HepG2 (cell line): ENCODE data around the gene GNRH2. TPM values are rescaled to one million over a fixed set of nuclear protein-coding genes. Genes with fewer than 3 reads are reported as not detected.

Experiments used
- HES4 ChIP-seq: sonication (generic); formaldehyde crosslinking; IDR thresholded peaks from 2 replicates; pipeline ENCODE4 v1.9.0; 2021; ENCODE audit warnings: mild to moderate bottlenecking, missing genetic modification reagents, borderline replicate concordance
- HNRNPLL ChIP-seq: fragments of 200-400 bp; formaldehyde crosslinking; IDR thresholded peaks from 2 replicates; pipeline ENCODE4 v1.6.1; 2017; ENCODE audit warnings: mild to moderate bottlenecking, low read depth, low read length; ENCODE audit not compliant: poor library complexity, severe bottlenecking
- HOXA3 ChIP-seq: sonication (generic); formaldehyde crosslinking; IDR thresholded peaks from 2 replicates; pipeline ENCODE4 v1.5.0; 2020; ENCODE audit warnings: missing genetic modification reagents
- NKX3-1 ChIP-seq: sonication (generic); formaldehyde crosslinking; IDR thresholded peaks from 2 replicates; pipeline ENCODE4 v1.5.0; 2020; ENCODE audit warnings: missing genetic modification reagents
- POLR2AphosphoS5 ChIP-seq: IDR thresholded peaks from 2 replicates; pipeline ENCODE4 v1.6.1; 2012; ENCODE audit warnings: low read depth, low read length
- RXRB ChIP-seq: IDR thresholded peaks from 2 replicates; pipeline ENCODE4 v1.6.1; 2016; ENCODE audit warnings: borderline replicate concordance, missing genetic modification reagents, missing compliant biosample characterization
- SPEN ChIP-seq: sonication (generic); formaldehyde crosslinking; IDR thresholded peaks from 2 replicates; pipeline ENCODE4 v1.5.1; 2020; ENCODE audit warnings: low read depth, mild to moderate bottlenecking, missing genetic modification reagents
- TGIF2 ChIP-seq: IDR thresholded peaks from 2 replicates; pipeline ENCODE4 v1.6.1; 2016; ENCODE audit warnings: control low read depth, missing compliant biosample characterization
- ZNF879 ChIP-seq: sonication (generic); formaldehyde crosslinking; IDR thresholded peaks from 2 replicates; pipeline ENCODE4 v1.8.1; 2023; ENCODE audit warnings: missing genetic modification reagents
- polyA plus RNA-seq, 8 experiments: library from polyadenylated mRNA; depleted of rRNA in 3 of 8; stranded (reverse) in 7 of 8; unstranded in 1 of 8; fragments of >200 nt; fragmentation: Illumina TruSeq in 4 of 8; extraction: Trizol in 4 of 8; gene quantifications; 2 replicates each; pipeline versions ENCODE4 v1.2.1 to v1.2.3, GENCODE V29; 2011 to 2016; ENCODE audit warnings: low read depth in 4 of 8, missing spikeins in 1 of 8, mixed read lengths in 1 of 8; ENCODE audit not compliant: insufficient read depth in 1 of 8
- total RNA-seq, 5 experiments: library from RNA; depleted of rRNA; stranded (reverse); fragments of >200 nt; fragmentation: Illumina TruSeq; extraction: Trizol; gene quantifications; 2 replicates each; pipeline ENCODE4 v1.2.3, GENCODE V29; 2016; ENCODE audit warnings: low read depth in 1 of 5
- TF ChIP-seq, protein P1 (sequence below): sonication (generic); formaldehyde crosslinking; IDR thresholded peaks from 2 replicates; pipeline ENCODE4 v1.8.1; 2023; ENCODE audit warnings: mild to moderate bottlenecking, missing genetic modification reagents
- TF ChIP-seq, protein P2 (sequence below): sonication (generic); formaldehyde crosslinking; IDR thresholded peaks from 2 replicates; pipeline ENCODE4 v1.4.0; 2020; ENCODE audit warnings: missing genetic modification reagents, borderline replicate concordance
- TF ChIP-seq, protein P3 (sequence below): sonication (generic); formaldehyde crosslinking; IDR thresholded peaks from 2 replicates; pipeline ENCODE4 v1.9.0; 2021; ENCODE audit warnings: missing genetic modification reagents, borderline replicate concordance
- TF ChIP-seq, protein P4 (sequence below): IDR thresholded peaks from 2 replicates; pipeline ENCODE4 v1.6.1; 2018; ENCODE audit warnings: missing genetic modification reagents
- TF ChIP-seq, protein P5 (sequence below): sonication (generic); formaldehyde crosslinking; IDR thresholded peaks from 2 replicates; pipeline ENCODE4 v1.5.1; 2020; ENCODE audit warnings: mild to moderate bottlenecking, missing genetic modification reagents, moderate library complexity

Gene GNRH2
- total and polyA plus RNA-seq, 2 of the 13 experiments (the other 11 are each of a cell fraction or from before 2014, with no cell fraction given), result 0.28 TPM; not detected in 1

DNA sequence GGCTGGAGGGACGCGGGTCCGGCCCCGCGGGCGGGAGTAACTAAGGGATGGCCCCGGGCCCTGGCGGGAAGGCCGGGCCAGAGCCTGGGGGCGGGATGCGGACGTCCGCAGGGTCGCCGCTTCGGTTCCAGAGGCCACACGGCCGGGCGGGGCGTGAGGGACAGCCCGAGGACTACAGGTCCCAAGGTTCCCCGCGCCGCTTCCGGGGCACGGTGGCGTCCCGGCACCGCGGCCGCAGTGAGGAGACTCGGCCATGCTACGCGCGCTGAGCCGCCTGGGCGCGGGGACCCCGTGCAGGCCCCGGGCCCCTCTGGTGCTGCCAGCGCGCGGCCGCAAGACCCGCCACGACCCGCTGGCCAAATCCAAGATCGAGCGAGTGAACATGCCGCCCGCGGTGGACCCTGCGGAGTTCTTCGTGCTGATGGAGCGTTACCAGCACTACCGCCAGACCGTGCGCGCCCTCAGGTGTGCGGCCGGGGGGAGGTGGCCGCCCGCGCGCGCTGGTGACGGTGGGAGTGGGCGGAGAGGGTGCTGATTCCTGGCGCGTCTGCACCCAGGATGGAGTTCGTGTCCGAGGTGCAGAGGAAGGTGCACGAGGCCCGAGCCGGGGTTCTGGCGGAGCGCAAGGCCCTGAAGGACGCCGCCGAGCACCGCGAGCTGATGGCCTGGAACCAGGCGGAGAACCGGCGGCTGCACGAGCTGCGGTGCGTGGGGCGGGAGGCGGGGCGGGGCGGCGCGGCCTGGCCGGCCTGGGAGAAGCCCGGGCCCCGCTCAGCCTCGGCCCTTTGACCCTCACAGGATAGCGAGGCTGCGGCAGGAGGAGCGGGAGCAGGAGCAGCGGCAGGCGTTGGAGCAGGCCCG lies 2.6 kb downstream of the GNRH2 start, which contains the start of gene MRPS26 (continued):
- TF ChIP-seq, protein P1, sequence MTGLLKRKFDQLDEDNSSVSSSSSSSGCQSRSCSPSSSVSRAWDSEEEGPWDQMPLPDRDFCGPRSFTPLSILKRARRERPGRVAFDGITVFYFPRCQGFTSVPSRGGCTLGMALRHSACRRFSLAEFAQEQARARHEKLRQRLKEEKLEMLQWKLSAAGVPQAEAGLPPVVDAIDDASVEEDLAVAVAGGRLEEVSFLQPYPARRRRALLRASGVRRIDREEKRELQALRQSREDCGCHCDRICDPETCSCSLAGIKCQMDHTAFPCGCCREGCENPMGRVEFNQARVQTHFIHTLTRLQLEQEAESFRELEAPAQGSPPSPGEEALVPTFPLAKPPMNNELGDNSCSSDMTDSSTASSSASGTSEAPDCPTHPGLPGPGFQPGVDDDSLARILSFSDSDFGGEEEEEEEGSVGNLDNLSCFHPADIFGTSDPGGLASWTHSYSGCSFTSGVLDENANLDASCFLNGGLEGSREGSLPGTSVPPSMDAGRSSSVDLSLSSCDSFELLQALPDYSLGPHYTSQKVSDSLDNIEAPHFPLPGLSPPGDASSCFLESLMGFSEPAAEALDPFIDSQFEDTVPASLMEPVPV, result peak; percentile 99
- TF ChIP-seq, protein P2, sequence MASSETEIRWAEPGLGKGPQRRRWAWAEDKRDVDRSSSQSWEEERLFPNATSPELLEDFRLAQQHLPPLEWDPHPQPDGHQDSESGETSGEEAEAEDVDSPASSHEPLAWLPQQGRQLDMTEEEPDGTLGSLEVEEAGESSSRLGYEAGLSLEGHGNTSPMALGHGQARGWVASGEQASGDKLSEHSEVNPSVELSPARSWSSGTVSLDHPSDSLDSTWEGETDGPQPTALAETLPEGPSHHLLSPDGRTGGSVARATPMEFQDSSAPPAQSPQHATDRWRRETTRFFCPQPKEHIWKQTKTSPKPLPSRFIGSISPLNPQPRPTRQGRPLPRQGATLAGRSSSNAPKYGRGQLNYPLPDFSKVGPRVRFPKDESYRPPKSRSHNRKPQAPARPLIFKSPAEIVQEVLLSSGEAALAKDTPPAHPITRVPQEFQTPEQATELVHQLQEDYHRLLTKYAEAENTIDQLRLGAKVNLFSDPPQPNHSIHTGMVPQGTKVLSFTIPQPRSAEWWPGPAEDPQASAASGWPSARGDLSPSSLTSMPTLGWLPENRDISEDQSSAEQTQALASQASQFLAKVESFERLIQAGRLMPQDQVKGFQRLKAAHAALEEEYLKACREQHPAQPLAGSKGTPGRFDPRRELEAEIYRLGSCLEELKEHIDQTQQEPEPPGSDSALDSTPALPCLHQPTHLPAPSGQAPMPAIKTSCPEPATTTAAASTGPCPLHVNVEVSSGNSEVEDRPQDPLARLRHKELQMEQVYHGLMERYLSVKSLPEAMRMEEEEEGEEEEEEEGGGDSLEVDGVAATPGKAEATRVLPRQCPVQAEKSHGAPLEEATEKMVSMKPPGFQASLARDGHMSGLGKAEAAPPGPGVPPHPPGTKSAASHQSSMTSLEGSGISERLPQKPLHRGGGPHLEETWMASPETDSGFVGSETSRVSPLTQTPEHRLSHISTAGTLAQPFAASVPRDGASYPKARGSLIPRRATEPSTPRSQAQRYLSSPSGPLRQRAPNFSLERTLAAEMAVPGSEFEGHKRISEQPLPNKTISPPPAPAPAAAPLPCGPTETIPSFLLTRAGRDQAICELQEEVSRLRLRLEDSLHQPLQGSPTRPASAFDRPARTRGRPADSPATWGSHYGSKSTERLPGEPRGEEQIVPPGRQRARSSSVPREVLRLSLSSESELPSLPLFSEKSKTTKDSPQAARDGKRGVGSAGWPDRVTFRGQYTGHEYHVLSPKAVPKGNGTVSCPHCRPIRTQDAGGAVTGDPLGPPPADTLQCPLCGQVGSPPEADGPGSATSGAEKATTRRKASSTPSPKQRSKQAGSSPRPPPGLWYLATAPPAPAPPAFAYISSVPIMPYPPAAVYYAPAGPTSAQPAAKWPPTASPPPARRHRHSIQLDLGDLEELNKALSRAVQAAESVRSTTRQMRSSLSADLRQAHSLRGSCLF (CRISPR knock-in tag), result no peak; the same call in 1 of the 2 replicates
- peak; percentile 43; the same call in 1 of the 2 replicates for TF ChIP-seq RXRB (CRISPR knock-in tag)
- TF ChIP-seq, protein P3, sequence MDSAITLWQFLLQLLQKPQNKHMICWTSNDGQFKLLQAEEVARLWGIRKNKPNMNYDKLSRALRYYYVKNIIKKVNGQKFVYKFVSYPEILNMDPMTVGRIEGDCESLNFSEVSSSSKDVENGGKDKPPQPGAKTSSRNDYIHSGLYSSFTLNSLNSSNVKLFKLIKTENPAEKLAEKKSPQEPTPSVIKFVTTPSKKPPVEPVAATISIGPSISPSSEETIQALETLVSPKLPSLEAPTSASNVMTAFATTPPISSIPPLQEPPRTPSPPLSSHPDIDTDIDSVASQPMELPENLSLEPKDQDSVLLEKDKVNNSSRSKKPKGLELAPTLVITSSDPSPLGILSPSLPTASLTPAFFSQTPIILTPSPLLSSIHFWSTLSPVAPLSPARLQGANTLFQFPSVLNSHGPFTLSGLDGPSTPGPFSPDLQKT, result peak; percentile 96; the same call in 1 of the 2 replicates
- peak; percentile 95; the same call in 1 of the 2 replicates for TF ChIP-seq NKX3-1 (CRISPR knock-in tag)
- TF ChIP-seq POLR2AphosphoS5, result peak; percentile 90
- peak; percentile 96 for TF ChIP-seq SPEN (CRISPR knock-in tag)
- peak; percentile 87 for TF ChIP-seq HNRNPLL
- TF ChIP-seq ZNF879 (CRISPR knock-in tag), result peak; percentile 96
- TF ChIP-seq, protein P4, sequence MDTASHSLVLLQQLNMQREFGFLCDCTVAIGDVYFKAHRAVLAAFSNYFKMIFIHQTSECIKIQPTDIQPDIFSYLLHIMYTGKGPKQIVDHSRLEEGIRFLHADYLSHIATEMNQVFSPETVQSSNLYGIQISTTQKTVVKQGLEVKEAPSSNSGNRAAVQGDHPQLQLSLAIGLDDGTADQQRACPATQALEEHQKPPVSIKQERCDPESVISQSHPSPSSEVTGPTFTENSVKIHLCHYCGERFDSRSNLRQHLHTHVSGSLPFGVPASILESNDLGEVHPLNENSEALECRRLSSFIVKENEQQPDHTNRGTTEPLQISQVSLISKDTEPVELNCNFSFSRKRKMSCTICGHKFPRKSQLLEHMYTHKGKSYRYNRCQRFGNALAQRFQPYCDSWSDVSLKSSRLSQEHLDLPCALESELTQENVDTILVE (CRISPR knock-in tag), result peak; percentile 82
- peak; percentile 98 for TF ChIP-seq HES4 (CRISPR knock-in tag)
- TF ChIP-seq, protein P5, sequence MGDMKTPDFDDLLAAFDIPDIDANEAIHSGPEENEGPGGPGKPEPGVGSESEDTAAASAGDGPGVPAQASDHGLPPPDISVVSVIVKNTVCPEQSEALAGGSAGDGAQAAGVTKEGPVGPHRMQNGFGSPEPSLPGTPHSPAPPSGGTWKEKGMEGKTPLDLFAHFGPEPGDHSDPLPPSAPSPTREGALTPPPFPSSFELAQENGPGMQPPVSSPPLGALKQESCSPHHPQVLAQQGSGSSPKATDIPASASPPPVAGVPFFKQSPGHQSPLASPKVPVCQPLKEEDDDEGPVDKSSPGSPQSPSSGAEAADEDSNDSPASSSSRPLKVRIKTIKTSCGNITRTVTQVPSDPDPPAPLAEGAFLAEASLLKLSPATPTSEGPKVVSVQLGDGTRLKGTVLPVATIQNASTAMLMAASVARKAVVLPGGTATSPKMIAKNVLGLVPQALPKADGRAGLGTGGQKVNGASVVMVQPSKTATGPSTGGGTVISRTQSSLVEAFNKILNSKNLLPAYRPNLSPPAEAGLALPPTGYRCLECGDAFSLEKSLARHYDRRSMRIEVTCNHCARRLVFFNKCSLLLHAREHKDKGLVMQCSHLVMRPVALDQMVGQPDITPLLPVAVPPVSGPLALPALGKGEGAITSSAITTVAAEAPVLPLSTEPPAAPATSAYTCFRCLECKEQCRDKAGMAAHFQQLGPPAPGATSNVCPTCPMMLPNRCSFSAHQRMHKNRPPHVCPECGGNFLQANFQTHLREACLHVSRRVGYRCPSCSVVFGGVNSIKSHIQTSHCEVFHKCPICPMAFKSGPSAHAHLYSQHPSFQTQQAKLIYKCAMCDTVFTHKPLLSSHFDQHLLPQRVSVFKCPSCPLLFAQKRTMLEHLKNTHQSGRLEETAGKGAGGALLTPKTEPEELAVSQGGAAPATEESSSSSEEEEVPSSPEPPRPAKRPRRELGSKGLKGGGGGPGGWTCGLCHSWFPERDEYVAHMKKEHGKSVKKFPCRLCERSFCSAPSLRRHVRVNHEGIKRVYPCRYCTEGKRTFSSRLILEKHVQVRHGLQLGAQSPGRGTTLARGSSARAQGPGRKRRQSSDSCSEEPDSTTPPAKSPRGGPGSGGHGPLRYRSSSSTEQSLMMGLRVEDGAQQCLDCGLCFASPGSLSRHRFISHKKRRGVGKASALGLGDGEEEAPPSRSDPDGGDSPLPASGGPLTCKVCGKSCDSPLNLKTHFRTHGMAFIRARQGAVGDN (CRISPR knock-in tag), result peak; percentile 98
- peak; percentile 98 for TF ChIP-seq HOXA3 (CRISPR knock-in tag)
- peak; percentile 53; the same call in 1 of the 2 replicates for TF ChIP-seq TGIF2 (CRISPR knock-in tag)
